Stimulated activated CD4-positive, alpha-beta T cell treated with anti-CD3 and anti-CD28 coated beads, Interleukin-15, amount 100 ng/mL, for 1 hour (primary cell): Measurements from ENCODE around the gene TSC2.
"Not testable (repeated sequence)": the region's sequence is repeated elsewhere in the genome, so short reads cannot be mapped to it uniquely, and the experiment has no call there.

Experiments used
- DNase-seq, 2 donors: peaks; one replicate each; pipeline ENCODE4 v3.0.0-alpha.2; 2020; ENCODE audit warnings: low read depth in 1 of 2, low spot score in 1 of 2

Gene TSC2

GRCh38 chr16:2117960-2118722 lies 70.4 kb downstream of the TSC2 start:
- DNase-seq = not testable (repeated sequence)

DNA sequence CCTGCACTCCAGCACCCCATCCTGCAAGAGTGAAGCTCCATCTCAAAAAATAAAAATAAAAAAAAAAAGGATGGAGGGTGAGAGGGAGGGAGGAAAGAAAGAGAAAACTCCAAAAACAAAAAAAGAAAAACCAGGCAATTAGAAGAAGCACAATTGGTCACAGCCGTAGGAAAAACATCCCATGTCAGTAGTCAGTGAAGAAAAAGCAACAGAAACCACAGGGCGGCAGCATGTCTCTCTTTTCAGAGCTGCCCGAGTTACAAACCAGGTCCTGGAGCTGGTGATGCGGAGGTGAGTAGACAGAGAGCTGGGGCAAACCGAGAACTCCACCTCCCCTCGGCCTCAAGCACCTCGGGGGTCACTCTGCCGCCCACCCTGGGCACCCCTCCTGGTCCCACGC lies 73.5 kb downstream of the TSC2 start:
- DNase-seq = not testable (repeated sequence)

- DNase-seq = no peak
These were observed 74.1 kb downstream of the TSC2 start for GRCh38 chr16:2121853-2122252.

- no peak for DNase-seq
These were observed 74.6 kb downstream of the TSC2 start for GRCh38 chr16:2122429-2122828.

DNA sequence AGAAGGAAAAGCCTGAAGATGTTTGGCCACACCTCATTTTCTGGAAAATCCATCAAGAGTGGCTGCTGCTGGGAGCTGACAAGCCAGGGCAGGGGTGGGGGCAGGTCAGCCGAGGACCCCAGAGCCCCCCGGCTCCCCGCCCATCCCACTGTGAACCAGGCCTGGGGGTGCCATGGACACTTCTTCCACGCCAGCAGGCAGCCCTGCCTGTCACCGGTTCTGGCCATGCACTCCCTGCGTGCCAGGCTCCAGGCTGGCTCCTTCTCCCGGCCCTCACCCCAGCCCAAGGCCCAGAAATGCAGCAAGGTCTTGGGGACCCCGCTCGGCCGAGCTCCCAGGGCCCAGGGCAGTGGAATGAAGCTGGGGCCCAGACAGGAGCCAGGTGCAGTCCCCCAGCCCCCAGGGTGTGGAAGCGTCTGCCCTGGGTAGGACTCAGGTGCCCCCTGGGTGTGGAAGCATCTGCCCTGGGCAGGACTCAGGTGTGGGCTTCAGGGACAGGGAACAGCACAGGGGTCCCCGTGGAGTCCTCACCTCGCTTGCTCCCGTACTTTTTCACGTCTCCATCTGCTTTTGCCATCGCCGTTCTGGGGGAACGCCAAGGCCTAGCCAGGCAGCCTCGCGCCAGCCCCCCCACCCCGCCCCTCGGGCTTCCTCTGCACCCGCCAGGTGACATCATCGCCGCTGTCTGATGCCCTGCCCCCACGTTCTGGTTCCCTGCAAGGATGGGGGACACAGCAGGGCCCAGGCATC lies 75.3 kb downstream of the TSC2 start:
- DNase-seq = not testable (repeated sequence)

GRCh38 chr16:2123706-2124376 lies 76.1 kb downstream of the TSC2 start:
- not testable (repeated sequence) for DNase-seq

DNA sequence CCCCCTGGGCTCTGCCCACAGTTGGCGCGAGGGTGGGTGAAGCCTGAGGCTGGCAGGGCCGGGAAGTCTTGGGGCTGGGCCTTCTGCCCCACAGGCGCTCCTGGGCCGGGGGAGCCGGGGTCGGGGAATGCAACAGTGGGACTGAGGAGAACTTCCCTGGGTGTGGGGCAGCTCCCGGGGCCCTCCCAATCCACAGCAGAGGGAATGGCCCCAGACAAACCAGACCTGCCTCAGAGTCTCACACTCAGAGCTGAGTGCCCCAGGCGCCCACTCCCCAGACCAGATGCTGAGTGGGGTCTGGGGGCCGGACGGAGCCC lies 76.5 kb downstream of the TSC2 start:
- not testable (repeated sequence) for DNase-seq

- DNase-seq = not testable (repeated sequence)
These were observed 77.1 kb downstream of the TSC2 start for GRCh38 chr16:2124694-2125444.

DNA sequence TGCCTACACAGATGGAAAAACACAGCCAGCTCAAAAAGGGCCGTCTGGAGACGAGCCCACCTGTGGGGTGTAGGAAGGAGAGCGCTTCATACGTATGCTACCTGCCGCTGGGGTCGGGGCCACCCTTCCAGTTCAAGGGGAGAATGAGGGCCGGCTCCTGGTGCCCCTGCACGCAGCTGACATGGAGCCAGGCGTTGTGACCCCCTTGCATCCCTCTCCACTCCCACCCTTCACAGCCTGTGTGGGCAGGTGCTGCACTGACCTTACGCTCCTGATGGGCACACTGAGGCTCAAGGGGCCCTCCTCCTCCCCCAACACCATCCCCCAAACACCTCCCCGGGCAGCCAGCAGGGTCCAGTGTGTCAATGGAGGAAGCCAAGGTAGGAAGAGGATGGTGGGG lies 77.8 kb downstream of the TSC2 start:
- DNase-seq = not testable (repeated sequence)

GRCh38 chr16:2126161-2126743 lies 78.5 kb downstream of the TSC2 start:
- not testable (repeated sequence) for DNase-seq

- not testable (repeated sequence) for DNase-seq
These were observed 79.3 kb downstream of the TSC2 start for GRCh38 chr16:2126928-2127556.

DNA sequence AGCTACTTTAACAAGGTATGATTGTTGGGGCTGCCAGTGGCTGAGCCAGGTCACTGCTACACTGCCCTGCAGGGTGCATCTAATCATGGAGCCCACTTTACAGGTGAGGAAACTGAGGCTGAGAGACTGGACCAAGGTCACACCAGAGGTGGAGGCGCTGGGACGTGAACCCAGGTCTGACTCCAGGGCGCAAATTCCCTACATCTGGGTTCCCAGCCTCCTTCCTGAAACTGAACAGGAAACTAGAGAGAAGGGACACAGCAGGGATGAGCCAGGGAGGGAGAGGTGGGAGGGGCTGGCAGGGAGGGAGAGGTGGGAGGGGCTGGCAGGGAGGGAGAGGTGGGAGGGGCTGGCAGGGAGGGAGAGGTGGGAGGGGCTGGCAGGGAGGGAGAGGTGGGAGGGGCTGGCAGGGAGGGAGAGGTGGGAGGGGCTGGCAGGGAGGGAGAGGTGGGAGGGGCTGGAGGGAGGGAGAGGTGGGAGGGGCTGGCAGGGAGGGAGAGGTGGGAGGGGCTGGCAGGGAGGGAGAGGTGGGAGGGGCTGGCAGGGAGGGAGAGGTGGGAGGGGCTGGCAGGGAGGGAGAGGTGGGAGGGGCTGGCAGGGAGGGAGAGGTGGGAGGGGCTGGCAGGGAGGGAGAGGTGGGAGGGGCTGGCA lies 80.0 kb downstream of the TSC2 start:
- not testable (repeated sequence) for DNase-seq

GRCh38 chr16:2129251-2129650 lies 81.5 kb downstream of the TSC2 start:
- not testable (repeated sequence) for DNase-seq

DNA sequence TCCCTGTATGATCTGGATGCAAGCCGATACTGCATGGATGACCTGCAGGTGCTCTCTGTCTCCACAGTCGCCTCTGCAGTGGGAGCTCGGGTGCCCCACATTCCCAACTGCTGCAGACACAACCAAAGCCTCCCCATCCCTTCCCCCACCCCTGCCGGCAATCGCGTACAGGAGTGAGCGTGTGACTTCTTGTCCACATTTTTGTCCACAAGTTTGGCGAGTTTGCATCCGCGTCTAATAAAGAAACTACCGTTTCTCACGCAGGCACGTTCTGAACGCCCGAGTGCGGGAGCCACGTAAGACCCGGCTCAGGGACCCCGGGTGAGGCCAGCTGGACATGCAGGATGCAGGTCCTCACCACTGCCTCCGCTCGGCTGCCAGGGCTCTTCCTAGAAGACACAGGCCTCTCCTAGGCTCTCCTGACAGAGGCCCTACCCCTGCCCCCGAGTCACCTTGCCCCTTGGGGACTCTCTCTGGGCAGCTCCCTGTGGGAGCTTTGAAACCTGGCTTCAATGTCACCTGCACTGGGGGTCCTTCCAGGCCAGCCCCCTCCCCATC lies 82.2 kb downstream of the TSC2 start:
- not testable (repeated sequence) for DNase-seq

DNA sequence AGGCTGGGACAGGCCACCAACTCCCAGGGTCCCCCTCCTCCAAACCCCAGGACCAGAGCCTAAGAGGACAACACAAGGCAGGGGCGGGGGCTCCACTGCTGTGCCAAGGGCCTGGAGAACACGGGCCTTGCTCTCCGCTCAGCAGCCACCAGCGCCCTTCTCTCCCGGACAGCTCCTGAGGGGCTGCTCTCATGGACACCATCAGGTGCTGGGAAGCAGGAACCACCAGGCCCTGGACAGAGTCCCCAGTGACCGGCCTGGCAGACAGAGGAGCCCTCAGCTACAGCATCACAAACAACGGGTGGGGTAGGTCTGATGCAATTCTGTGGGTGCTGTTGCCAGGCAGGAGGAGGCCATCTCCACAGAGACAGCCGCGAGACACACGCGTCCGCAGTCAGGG lies 86.0 kb downstream of the TSC2 start:
- not testable (repeated sequence) for DNase-seq

GRCh38 chr16:2135071-2135470 lies 87.3 kb downstream of the TSC2 start:
- DNase-seq = not testable (repeated sequence)

DNA sequence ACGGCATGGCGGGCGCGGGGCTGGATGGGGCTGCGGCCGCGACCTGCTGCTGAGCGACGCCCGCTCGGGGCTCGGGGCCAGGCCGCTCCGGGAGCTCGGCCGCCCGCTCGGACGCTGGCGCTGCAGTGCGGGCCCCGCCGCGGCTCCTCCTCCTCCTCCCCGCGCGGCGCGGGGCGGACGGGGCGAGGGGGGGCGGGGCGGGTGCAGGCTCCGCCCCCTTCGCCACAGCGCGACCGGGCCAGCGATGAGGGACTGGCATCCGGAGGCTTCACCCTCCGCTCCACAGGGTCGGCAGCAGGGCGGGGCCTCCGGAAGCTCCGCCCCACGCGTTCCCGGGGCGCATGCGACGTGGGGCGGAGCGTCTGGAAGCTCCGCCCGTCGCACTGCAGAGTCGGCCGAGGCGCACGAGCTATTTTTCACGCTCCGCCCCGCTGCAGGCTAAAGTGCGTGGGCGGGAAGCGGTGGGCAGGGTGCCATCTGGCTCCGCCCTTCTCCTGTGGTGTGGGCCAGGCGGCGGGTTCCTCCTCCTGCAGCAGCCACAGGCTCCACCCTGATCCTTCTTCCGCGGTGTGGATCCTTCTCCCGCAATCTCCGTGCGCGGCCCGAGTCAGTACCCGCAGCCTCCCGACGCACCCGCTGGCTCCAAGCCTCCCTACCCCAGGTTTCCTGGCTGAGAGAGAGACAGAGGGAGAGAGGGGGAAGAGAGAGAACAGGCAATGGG lies 88.1 kb downstream of the TSC2 start, which contains the start of gene PKD1:
PKD1 (minus strand) TSS at position 129 of the 721 bp plus-strand sequence. CDS start 209 bp downstream, outside the sequence.
- DNase-seq = peak; percentile 100
